KG1 (cell line): ENCODE data around the gene FNDC3B.
A peak's percentile ranks its signal among the peaks of the same experiment; 100 is the strongest.

Experiments used
- DNase-seq: peaks from one replicate; lab custom pipeline; 2025; lab: John Stamatoyannopoulos, UW

Gene FNDC3B

GRCh38 chr3:172315401-172316091 is 276.2 kb downstream of the FNDC3B start:
- no peak for DNase-seq

GRCh38 chr3:172316758-172317157 is 277.4 kb downstream of the FNDC3B start:
- DNase-seq: no peak

- no peak for DNase-seq
Observed at GRCh38 chr3:172317481-172317880, 278.1 kb downstream of the FNDC3B start.

GRCh38 chr3:172317984-172318383 is 278.6 kb downstream of the FNDC3B start:
- no peak for DNase-seq

- DNase-seq: no peak
Observed at GRCh38 chr3:172319595-172319994, 280.2 kb downstream of the FNDC3B start.

GRCh38 chr3:172320468-172320867 is 281.1 kb downstream of the FNDC3B start:
- DNase-seq: no peak

- DNase-seq: no peak
Observed at GRCh38 chr3:172321035-172321434, 281.7 kb downstream of the FNDC3B start.

- no peak for DNase-seq
Observed at GRCh38 chr3:172323894-172324610, 284.7 kb downstream of the FNDC3B start.

- DNase-seq: no peak
Observed at GRCh38 chr3:172324611-172325203, 285.3 kb downstream of the FNDC3B start.

- DNase-seq: no peak
Observed at GRCh38 chr3:172325461-172325860, 286.1 kb downstream of the FNDC3B start.

GRCh38 chr3:172326993-172327392 is 287.6 kb downstream of the FNDC3B start:
- no peak for DNase-seq

- no peak for DNase-seq
Observed at GRCh38 chr3:172328282-172328681, 288.9 kb downstream of the FNDC3B start.

GRCh38 chr3:172329070-172329469 is 289.7 kb downstream of the FNDC3B start:
- no peak for DNase-seq

GRCh38 chr3:172330413-172330812 is 291.0 kb downstream of the FNDC3B start:
- DNase-seq: no peak

GRCh38 chr3:172332256-172333041 is 293.1 kb downstream of the FNDC3B start:
- no peak for DNase-seq

- no peak for DNase-seq
Observed at GRCh38 chr3:172333042-172333377, 293.6 kb downstream of the FNDC3B start.

- DNase-seq: no peak
Observed at GRCh38 chr3:172333692-172334457, 294.5 kb downstream of the FNDC3B start.

- DNase-seq: no peak
Observed at GRCh38 chr3:172334671-172335207, 295.4 kb downstream of the FNDC3B start.

GRCh38 chr3:172339892-172340291 is 300.5 kb downstream of the FNDC3B start:
- no peak for DNase-seq

GRCh38 chr3:172340583-172340982 is 301.2 kb downstream of the FNDC3B start:
- no peak for DNase-seq

GRCh38 chr3:172341482-172342059 is 302.2 kb downstream of the FNDC3B start:
- DNase-seq: peak; percentile 51
